Left lung (tissue), 10 donors: ENCODE data around the gene ATP6V0A1. TPM values are rescaled to one million over a fixed set of nuclear protein-coding genes. Genes with fewer than 3 reads are reported as not detected.

ENCODE experiments used
- ATAC-seq: fragments of 200-7000 bp; cut with Tn5 transposase; one replicate; pipeline ENCODE4 v1.9.1; 2020; ENCODE audit warnings: moderate library complexity
- DNase-seq, 4 donors: peaks; one replicate each; pipeline ENCODE4 v3.0.0-alpha.2; 2013 to 2020
- H3K27ac ChIP-seq, 2 donors: fragments of 200-600 bp; sonication (generic) in 1 of 2; one replicate each; pipeline versions ENCODE4 v1.5.0 to v1.8.0; 2020 to 2021
- H3K27me3 ChIP-seq, 2 donors: fragments of 200-600 bp; sonication (generic) in 1 of 2; one replicate each; pipeline versions ENCODE4 v1.5.0 to v1.8.0; 2020 to 2021
- H3K36me3 ChIP-seq, 2 donors: fragments of 200-600 bp; sonication (generic) in 1 of 2; one replicate each; pipeline versions ENCODE4 v1.5.0 to v1.8.0; 2020 to 2021
- H3K4me1 ChIP-seq, 2 donors: fragments of 200-600 bp; one replicate each; pipeline ENCODE4 v1.8.0; 2021
- H3K4me3 ChIP-seq, 2 donors: fragments of 200-600 bp; sonication (generic) in 1 of 2; one replicate each; pipeline versions ENCODE4 v1.5.0 to v1.8.0; 2020 to 2021; ENCODE audit warnings: mild to moderate bottlenecking in 1 of 2
- H3K9me3 ChIP-seq, 2 donors: fragments of 200-600 bp; sonication (generic) in 1 of 2; one replicate each; pipeline versions ENCODE4 v1.5.0 to v1.8.0; 2020 to 2021
- intact Hi-C, 2 donors: fragments of 100-400 bp; cut with DNase I; formaldehyde crosslinking; loops; one replicate each; pipeline versions ENCODE4 v1.11.2 to v1.14.2; 2022
- polyA plus RNA-seq, 6 donors: library from polyadenylated mRNA; unstranded; fragments of 120-200 nt; gene quantifications; one replicate each; pipeline ENCODE4 v1.2.1, GENCODE V29; 2013; ENCODE audit not compliant: insufficient read length in 6 of 6
- total RNA-seq, 2 donors: library from RNA; stranded (reverse); fragmentation: NEBNext Ultra II Directional; extraction: Animal tissue kit (Norgen Biotek cat#: 25700); gene quantifications; one replicate each; pipeline ENCODE4 v1.2.1, GENCODE V29; 2021
- TF ChIP-seq, protein P1 (sequence below), 2 donors: fragments of 200-600 bp; sonication (generic) in 1 of 2; IDR thresholded peaks; one replicate each; pipeline versions ENCODE4 v1.5.0 to v1.8.0; 2021; ENCODE audit warnings: antibody characterized with exemption in 2 of 2
- donor health status: DM: no; HTN: yes; CAD: no.
- donor health status: DM: no; HTN: no; CAD: no.

The ATP6V0A1 gene
- total and polyA plus RNA-seq, 8 donors: 46.1 to 103 (median 57.3) TPM

GRCh38 chr17:42421507-42422338 lies 37.0 kb upstream of the ATP6V0A1 start:
- Histone ChIP-seq H3K4me1 (peaks cover 8 to 66% of the 10 kb centered on the region in 2 donors), H3K9me3 (no peaks in the 10 kb centered on the region), H3K27me3 (peaks cover 0 to 51% of the 10 kb centered on the region in 2 donors), H3K36me3 (no peaks in the 10 kb centered on the region), H3K27ac (peak overlapping the region; percentile 89 to 91), H3K4me3 (peak overlapping the region; percentile 68 to 69)
- DNase-seq (peak in 3 of 4 donors; percentile 38 to 86 (median 50)), ATAC-seq (peak; percentile 43)
- intact Hi-C loops: loop anchor here in 1 of 2 donors (5.0 kb wide), 1 partner anchor 96 kb away; no protein-coding TSS in a partner anchor
- TF ChIP-seq, protein P1, sequence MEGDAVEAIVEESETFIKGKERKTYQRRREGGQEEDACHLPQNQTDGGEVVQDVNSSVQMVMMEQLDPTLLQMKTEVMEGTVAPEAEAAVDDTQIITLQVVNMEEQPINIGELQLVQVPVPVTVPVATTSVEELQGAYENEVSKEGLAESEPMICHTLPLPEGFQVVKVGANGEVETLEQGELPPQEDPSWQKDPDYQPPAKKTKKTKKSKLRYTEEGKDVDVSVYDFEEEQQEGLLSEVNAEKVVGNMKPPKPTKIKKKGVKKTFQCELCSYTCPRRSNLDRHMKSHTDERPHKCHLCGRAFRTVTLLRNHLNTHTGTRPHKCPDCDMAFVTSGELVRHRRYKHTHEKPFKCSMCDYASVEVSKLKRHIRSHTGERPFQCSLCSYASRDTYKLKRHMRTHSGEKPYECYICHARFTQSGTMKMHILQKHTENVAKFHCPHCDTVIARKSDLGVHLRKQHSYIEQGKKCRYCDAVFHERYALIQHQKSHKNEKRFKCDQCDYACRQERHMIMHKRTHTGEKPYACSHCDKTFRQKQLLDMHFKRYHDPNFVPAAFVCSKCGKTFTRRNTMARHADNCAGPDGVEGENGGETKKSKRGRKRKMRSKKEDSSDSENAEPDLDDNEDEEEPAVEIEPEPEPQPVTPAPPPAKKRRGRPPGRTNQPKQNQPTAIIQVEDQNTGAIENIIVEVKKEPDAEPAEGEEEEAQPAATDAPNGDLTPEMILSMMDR (IDR thresholded peaks at IDR 0.05): no peak

DNA sequence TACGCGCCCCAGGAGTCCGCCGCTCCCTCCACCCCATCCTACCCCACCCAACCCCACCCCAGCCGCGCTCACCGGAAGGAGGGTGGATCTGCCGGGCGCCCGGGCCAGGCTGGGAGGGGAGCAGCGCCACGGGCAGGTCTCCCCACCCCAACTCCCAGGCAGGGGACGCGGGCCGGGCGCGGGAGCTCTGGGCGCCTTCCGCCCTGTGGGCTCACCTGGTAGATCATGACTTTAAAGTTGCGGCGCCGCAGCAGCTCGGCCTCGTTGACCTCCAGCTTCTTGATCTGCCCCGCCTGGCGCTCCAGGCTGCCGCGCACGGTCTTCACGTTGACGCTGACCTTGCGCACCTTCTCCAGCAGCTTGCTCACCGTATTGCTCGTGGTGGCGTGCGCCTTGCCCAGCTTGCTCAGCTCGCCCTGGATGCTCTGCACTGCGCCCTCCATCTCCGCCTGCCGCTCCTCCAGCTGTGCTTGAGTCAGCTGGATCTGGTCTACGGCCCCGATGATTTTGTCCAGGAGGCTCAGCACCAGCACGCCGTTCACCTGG lies 36.2 kb upstream of the ATP6V0A1 start:
- Histone ChIP-seq H3K4me3 (peak overlapping the region; percentile 68 to 69), H3K27me3 (peaks cover 0 to 51% of the 10 kb centered on the region in 2 donors), H3K9me3 (no peaks in the 10 kb centered on the region), H3K4me1 (peaks cover 8 to 59% of the 10 kb centered on the region in 2 donors), H3K27ac (peak overlapping the region; percentile 89 to 91), H3K36me3 (no peaks in the 10 kb centered on the region)
- peak in 2 of 4 donors; percentile 47 to 85 for DNase-seq
- intact Hi-C loops: loop anchor here in 1 of 2 donors (5.0 kb wide), 1 partner anchor 95 kb away; no protein-coding TSS in a partner anchor
- TF ChIP-seq, protein P1 (IDR thresholded peaks at IDR 0.05): no peak
- ATAC-seq: peak; percentile 57

GRCh38 chr17:42422958-42423712 lies 35.5 kb upstream of the ATP6V0A1 start, which contains the start of gene CAVIN1:
Gene CAVIN1, minus strand, starts transcription at chr17:42423256. Its CDS starts 159 bp downstream, at chr17:42423097.
- Histone ChIP-seq H3K9me3 (no peaks in the 10 kb centered on the region), H3K4me1 (peaks cover 8 to 56% of the 10 kb centered on the region in 2 donors), H3K27ac (peak within 1 kb of the TSS; percentile 89 to 91), H3K4me3 (peak within 1 kb of the TSS; percentile 68 to 69), H3K27me3 (peaks cover 0 to 51% of the 10 kb centered on the region in 2 donors), H3K36me3 (no peaks in the 10 kb centered on the region)
- ATAC-seq: peak; percentile 90
- peak; percentile 96 to 98 (median 97) for DNase-seq
- TF ChIP-seq, protein P1 (IDR thresholded peaks at IDR 0.05): no peak
- intact Hi-C loops: loop anchor here in 1 of 2 donors (5.0 kb wide), 1 partner anchor 94 kb away; no protein-coding TSS in a partner anchor

GRCh38 chr17:42423766-42424165 lies 34.9 kb upstream of the ATP6V0A1 start:
- no peak for ATAC-seq
- H3K27ac ChIP-seq: peak overlapping the region; percentile 89 to 91
- intact Hi-C loops: loop anchor here in 1 of 2 donors (5.0 kb wide), 1 partner anchor 94 kb away; no protein-coding TSS in a partner anchor
- H3K27me3 ChIP-seq: peaks cover 0 to 51% of the 10 kb centered on the region in 2 donors
- TF ChIP-seq, protein P1 (IDR thresholded peaks at IDR 0.05): no peak
- H3K4me3 ChIP-seq: peak overlapping the region; percentile 68 to 69
- H3K9me3 ChIP-seq: no peaks in the 10 kb centered on the region
- no peak for DNase-seq
- H3K36me3 ChIP-seq: no peaks in the 10 kb centered on the region
- H3K4me1 ChIP-seq: peaks cover 5 to 56% of the 10 kb centered on the region in 2 donors
